Subcutaneous adipose tissue (tissue), 4 donors: ENCODE measurements around the gene PLXNA4. TPM values are rescaled to one million over a fixed set of nuclear protein-coding genes. Genes with fewer than 3 reads are reported as not detected.

Source experiments
- total RNA-seq, 4 donors: library from RNA; depleted of rRNA; stranded (reverse); fragments of >200 nt; gene quantifications; one replicate each; pipeline ENCODE4 v1.1.0, GENCODE V29; 2016
- TF ChIP-seq, protein P1 (sequence below): fragments of 450-650 bp; IDR thresholded peaks from one replicate; pipeline ENCODE4 v1.5.1; 2016; ENCODE audit warnings: low read depth, mild to moderate bottlenecking, control low read depth, antibody characterized with exemption, moderate library complexity

Gene PLXNA4
- total RNA-seq, 4 donors from 2014 or later, result 30.2 to 112 (median 54.6) TPM

DNA sequence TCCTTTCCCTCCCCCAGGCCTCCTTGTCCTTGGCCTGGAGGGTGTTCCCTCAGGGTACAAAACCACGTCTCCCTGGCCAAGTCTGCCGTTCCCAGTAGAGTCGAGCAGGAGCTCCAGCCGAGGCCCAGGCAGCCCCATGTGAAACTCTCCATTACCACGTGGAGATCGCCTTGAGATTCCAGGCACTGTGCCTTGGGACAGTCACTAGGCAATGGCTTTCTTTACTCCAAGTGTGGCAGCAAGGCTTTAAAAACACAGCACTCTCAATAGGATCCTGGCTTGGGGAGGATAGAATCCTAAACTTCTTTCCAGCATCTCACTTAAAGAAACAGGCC, 57.5 kb downstream of the PLXNA4 start:
- TF ChIP-seq, protein P1, sequence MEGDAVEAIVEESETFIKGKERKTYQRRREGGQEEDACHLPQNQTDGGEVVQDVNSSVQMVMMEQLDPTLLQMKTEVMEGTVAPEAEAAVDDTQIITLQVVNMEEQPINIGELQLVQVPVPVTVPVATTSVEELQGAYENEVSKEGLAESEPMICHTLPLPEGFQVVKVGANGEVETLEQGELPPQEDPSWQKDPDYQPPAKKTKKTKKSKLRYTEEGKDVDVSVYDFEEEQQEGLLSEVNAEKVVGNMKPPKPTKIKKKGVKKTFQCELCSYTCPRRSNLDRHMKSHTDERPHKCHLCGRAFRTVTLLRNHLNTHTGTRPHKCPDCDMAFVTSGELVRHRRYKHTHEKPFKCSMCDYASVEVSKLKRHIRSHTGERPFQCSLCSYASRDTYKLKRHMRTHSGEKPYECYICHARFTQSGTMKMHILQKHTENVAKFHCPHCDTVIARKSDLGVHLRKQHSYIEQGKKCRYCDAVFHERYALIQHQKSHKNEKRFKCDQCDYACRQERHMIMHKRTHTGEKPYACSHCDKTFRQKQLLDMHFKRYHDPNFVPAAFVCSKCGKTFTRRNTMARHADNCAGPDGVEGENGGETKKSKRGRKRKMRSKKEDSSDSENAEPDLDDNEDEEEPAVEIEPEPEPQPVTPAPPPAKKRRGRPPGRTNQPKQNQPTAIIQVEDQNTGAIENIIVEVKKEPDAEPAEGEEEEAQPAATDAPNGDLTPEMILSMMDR, result no peak

DNA sequence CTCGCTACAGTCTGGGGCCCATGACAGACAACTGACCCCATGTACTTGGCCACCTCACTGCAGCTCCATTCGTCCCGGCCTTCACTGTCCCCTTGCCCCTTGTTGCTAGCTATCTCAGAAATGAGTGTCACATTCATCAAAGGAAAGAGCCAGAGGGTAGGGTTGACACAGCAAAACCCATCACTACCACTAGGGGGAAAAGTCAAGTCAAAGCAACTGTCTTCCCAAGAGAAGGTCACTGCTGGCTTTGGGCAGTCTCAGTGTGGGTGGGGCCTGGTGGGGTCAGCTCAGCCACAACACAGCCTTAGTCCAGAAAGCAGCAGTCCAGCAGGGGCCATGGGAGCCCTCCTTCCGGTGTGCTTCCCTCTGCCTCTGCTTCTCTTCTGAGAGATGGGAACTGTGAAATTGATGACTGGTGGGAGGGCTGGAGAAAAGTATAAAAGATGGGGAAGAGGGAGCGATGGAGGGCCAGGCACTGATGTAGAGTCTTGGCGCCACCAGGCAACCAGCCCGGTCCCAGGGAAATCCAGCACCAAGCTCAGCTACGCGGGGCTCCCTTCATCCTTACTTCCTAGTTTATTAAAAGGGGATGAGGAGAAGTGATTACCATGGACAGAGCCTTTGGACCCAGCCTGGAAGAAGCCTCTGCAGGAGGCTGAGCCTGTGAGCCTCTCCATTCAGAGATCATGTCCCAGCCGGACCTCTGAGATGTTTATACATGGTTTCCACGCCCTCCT, 58.0 kb downstream of the PLXNA4 start:
- TF ChIP-seq, protein P1, result no peak

DNA sequence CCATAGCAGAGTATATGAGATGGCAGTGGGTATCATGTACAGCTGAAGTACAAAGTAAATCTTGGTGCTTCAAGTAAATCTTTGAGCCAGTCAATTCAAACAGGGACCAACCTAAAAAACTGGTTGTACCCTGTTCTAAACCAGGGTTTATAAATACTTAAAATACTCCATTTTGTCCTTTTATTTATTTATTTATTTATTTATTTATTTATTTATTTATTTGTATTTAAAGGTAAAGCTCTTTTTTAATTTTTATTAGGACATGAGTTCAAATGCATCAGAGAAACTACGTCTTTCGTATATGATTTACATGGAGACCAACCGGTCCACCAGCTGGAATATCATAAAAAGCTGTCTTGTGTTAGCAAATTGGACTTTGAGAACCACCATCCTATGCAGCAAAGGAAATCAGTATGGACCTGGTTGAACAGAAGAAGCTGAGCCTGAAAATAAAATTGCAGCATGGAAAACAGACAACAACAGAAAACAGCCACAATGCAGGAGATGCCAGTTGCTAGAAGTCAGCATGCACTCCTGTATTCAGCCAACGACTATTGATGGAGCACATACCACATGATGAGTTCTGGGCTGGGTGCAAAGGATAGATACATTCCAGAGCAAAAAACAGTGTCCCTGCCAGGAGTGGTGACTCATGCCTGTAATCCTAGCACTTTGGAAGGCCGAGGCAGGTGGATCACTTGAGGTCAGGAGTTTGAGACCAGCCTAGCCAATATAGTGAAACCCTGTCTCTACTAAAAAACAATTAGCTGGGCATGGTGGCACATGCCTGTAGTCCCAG, 60.0 kb downstream of the PLXNA4 start:
- TF ChIP-seq, protein P1, result no peak

DNA sequence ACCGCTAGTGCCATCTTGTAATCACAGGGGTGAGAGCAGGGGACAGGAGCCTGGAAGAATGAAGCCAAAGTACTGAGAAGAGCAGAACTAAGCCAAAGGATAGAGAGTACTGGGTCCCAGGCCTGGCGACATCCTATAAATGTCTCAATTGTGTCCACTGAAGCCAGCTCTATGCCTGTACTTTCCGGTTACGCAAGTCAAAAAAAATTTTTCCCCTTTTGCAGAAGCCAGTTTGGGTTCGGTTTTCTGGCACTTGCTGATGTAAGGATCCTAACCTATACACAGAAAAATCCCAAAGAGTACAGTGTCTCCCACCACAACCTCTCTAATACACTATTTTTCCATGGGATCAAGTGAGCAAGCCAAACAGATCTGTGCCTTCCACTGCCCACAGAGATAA, 61.1 kb downstream of the PLXNA4 start:
- TF ChIP-seq, protein P1, result no peak

DNA sequence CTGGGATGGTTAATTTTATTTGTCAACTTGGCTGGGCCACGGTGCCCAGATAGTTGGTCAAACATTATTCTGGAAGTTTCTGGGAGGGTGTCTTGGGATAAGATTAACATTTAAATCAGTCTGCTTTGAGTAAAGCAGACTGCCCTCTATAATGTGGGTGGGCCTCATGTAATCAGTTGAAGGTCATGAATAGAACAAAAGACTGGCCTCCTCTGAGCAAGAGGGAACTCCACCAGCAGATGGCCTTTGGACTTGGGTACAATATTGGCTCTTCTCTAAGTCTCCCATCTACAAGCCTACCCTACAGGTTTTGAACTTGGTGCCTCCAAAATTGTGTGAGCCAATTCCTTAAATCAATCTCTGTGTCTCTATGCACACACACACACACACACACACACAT, 61.8 kb downstream of the PLXNA4 start:
- TF ChIP-seq, protein P1, result no peak

DNA sequence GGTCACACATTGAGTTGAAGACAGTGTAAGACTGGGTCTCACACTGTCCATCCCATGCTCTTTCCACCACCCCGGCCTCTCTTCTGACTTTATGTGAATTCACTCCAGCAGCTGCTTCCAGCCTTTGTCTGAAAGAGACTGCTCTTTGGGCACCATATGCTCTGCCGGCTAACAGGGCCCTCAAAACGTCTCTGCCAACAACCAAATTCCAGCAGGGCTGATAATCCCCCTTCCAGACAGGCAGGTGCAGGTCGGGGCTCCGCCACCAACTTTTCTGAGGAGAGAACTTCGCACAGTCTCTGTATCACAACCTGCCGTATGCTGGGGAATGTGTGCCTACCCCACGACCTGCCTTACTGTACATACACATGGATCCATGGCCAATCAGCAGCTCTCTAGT, 64.3 kb downstream of the PLXNA4 start:
- TF ChIP-seq, protein P1, result no peak

DNA sequence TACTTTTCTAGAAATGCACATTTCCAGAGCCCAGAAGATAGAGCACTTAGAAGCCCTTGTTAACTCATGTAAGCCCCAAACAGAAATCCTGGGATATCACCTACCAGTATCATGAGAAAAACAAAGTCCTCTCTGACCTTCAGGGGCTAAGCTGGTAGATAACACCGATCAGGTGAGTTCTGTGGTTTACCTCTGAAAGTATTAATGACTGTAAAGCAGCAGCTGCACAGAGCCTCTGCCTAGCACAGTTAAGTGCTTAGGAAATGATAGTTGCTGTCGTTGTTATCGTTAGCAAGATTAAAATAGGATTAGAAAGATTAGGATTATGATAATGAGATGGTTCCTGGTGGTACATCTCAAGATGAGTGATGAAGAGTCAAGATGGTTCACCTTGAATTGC, 64.9 kb downstream of the PLXNA4 start:
- TF ChIP-seq, protein P1, result no peak
